Skeletal muscle tissue (tissue), 1 donor: ENCODE data around the gene IREB2. TPM values are rescaled to one million over a fixed set of nuclear protein-coding genes. Genes with fewer than 3 reads are reported as not detected.

Experiments used
- total RNA-seq: library from RNA; depleted of rRNA; stranded (reverse); fragments of >200 nt; gene quantifications from one replicate; pipeline ENCODE4 v1.2.3, GENCODE V29; 2014

Gene IREB2
- total RNA-seq, 1 donor from 2014 or later = 35.0 TPM

Other genes starting within 250 kb of the IREB2 start
- under 0.01 TPM for gene ACSBG1, start 203.7 kb upstream of the IREB2 start, total RNA-seq
- gene DNAJA4, start 173.7 kb upstream of the IREB2 start, total RNA-seq = 22.4 TPM
- 56.9 TPM for gene SKIC8, start 138.6 kb upstream of the IREB2 start, total RNA-seq
- gene CRABP1, start 97.9 kb upstream of the IREB2 start, total RNA-seq = 8.9 TPM
- gene HYKK, start 69.4 kb downstream of the IREB2 start, total RNA-seq = 3.7 TPM
- 86.6 TPM for gene PSMA4, start 102.2 kb downstream of the IREB2 start, total RNA-seq
- 0.52 TPM for gene CHRNA5, start 127.3 kb downstream of the IREB2 start, total RNA-seq
- not detected for gene CHRNA3, start 182.8 kb downstream of the IREB2 start, total RNA-seq
- gene CHRNB4, start 203.0 kb downstream of the IREB2 start, total RNA-seq = under 0.01 TPM